Brain microvascular endothelial cell (primary cell): ENCODE data around the gene ADAMTS1.

ENCODE experiments used
- DNase-seq: peaks from one replicate; pipeline ENCODE4 v3.0.0-alpha.2; 2020
- H3K27ac ChIP-seq: fragments of 250-450 bp; sonication (Bioruptor Pico); 2 replicates; pipeline ENCODE4 v1.5.1; 2020; ENCODE audit warnings: mild to moderate bottlenecking, moderate library complexity
- H3K27me3 ChIP-seq: fragments of 250-450 bp; sonication (Bioruptor Pico); replicated peaks from 2 replicates; pipeline ENCODE4 v1.5.1; 2020; ENCODE audit warnings: mild to moderate bottlenecking
- H3K36me3 ChIP-seq: fragments of 250-450 bp; sonication (Bioruptor Pico); replicated peaks from 2 replicates; pipeline ENCODE4 v1.5.1; 2020; ENCODE audit warnings: mild to moderate bottlenecking
- H3K4me3 ChIP-seq: 2 replicates; pipeline ENCODE4 v1.5.1; 2011; ENCODE audit warnings: low read depth, mild to moderate bottlenecking, control low read depth, low read length, moderate library complexity
- in situ Hi-C: cut with HindIII; loops from 2 replicates; pipeline ENCODE4 v1.10.0; 2017; ENCODE audit warnings: low sequenced_read_pairs, low pct_ligation_motif_present
- TF ChIP-seq, protein P1 (sequence below): IDR thresholded peaks from 2 replicates; pipeline ENCODE4 v1.5.1; 2011; ENCODE audit warnings: low read depth, mild to moderate bottlenecking, moderate library complexity, low read length, control low read depth, inconsistent platforms; ENCODE audit errors: missing control alignments

ADAMTS1 gene

DNA sequence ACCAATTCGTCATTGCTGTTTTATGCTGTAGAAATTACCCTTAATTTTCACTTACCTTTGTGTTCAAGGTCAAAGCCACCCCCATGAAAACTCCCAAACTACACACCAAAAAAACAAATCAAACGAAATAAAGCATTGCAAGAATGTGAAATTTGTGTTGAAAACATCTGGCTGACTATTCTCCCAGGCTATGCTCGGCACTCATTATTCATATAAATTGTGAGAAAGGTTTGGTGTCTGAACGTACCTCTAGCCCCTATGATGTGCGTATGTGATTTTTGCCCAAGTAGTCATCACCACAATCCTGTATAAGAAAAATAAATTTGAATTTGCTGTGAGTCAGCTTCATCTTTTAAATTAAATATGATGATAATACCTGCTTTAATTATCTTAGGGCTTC, 34.9 kb downstream of the ADAMTS1 start:
- H3K4me3 ChIP-seq: no peak overlapping the region
- H3K36me3 ChIP-seq: no peaks in the 10 kb centered on the region
- no peaks in the 10 kb centered on the region for H3K27me3 ChIP-seq
- in situ Hi-C loops: no loop called here
- TF ChIP-seq, protein P1, sequence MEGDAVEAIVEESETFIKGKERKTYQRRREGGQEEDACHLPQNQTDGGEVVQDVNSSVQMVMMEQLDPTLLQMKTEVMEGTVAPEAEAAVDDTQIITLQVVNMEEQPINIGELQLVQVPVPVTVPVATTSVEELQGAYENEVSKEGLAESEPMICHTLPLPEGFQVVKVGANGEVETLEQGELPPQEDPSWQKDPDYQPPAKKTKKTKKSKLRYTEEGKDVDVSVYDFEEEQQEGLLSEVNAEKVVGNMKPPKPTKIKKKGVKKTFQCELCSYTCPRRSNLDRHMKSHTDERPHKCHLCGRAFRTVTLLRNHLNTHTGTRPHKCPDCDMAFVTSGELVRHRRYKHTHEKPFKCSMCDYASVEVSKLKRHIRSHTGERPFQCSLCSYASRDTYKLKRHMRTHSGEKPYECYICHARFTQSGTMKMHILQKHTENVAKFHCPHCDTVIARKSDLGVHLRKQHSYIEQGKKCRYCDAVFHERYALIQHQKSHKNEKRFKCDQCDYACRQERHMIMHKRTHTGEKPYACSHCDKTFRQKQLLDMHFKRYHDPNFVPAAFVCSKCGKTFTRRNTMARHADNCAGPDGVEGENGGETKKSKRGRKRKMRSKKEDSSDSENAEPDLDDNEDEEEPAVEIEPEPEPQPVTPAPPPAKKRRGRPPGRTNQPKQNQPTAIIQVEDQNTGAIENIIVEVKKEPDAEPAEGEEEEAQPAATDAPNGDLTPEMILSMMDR: no peak
- no peak for DNase-seq
- no peak overlapping the region for H3K27ac ChIP-seq

DNA sequence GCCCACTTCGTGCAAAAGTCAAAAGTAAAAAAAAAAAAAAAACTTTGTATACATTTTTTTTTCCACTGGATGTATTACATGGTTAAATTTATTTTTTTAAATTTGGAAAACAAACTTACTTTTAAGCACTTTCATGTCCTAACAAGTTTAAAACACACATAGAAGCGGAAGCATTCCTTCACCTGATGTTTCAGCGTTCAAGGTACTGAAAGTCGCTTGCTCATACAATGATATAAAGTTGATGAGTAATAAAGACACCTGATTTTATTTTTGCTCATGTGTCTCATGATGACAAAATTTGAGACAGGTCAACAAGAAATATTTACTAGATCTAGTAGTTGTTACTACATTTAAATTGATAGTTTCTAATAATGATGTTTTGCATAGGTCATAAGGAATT, 35.5 kb downstream of the ADAMTS1 start:
- TF ChIP-seq, protein P1: no peak
- H3K36me3 ChIP-seq: no peaks in the 10 kb centered on the region
- H3K27me3 ChIP-seq: no peaks in the 10 kb centered on the region
- no peak overlapping the region for H3K4me3 ChIP-seq
- no peak overlapping the region for H3K27ac ChIP-seq
- no peak for DNase-seq
- in situ Hi-C loops: no loop called here

DNA sequence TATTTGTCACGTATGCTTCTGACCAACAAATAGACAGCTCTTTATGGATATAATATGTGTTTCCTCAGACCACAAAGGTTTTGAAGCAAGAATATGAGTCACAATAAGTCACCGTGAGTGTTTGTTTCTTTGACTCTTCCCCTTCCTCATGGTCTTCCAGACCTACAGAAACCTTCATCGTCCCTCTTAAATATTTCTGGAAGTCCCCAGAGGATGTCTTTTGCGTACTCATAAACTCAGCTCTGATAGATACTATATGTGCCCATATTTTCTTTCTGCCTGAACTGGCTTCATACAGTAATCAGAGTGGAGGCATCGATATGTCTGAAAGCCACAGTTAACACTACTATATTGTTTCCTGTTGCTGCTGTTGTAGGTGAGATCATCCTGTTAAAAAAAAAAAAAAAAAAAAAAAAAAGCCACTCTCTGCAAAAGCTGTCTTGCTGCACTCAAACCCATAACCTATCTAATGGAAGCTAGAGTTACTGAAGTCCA, 38.4 kb downstream of the ADAMTS1 start:
- H3K27me3 ChIP-seq: no peaks in the 10 kb centered on the region
- TF ChIP-seq, protein P1: no peak
- no peaks in the 10 kb centered on the region for H3K36me3 ChIP-seq
- DNase-seq: peak; percentile 42
- H3K4me3 ChIP-seq: no peak overlapping the region
- H3K27ac ChIP-seq: no peak overlapping the region
- in situ Hi-C loops: no loop called here

DNA sequence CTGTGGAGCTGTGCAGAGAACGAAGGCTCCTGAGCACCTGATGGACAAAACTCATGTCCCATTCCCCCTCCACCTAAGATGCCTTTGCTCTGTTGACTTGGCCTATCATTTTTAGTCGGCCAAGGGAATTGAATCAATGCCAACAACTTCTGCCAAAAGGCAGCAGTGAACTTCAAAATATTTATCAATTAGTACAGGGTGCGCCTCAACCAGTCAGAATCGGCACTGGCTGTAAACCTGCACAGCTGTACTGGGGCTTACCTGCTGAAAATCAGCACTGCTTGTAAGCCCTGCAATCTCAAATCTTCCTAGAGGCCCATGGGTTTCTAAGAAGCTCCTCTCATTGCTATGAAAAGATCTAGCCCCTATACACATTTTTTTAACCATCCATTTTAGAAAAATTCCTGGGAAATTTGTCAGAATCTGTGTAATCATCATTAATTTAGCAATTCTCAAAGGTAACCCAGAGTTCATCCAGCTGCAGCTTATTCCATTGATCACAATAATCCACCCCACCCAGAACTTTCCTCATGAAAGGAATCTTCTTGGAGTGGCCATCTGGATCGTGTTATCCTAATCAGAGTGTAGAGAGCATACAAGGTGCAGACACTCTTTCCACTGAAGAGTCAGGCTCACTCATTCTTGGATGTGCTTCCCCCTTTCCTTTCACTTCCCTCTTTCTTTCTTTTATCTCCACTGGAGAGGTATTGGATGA, 40.2 kb downstream of the ADAMTS1 start:
- in situ Hi-C loops: no loop called here
- Histone ChIP-seq H3K36me3 (no peaks in the 10 kb centered on the region), H3K27ac (no peak overlapping the region), H3K4me3 (no peak overlapping the region), H3K27me3 (no peaks in the 10 kb centered on the region)
- TF ChIP-seq, protein P1: no peak
- DNase-seq: no peak

DNA sequence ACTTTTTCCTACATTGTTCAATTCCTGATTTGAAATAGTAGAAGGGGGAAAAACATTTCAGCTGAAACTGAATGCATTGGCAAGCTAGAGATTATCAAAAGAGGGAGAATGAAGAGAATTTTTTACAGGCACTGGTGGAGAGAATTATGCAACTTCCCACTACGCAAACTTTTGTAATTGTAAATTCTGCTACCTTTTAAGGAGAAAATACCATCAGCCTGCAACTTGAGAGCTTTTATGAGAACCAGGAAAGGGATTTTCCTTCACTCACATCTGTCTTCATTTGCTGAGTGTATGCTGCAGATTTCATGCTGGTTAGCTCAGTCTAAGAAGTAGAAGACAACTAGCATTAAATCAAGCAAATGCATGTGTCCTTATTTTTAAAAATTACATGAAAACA, 43.7 kb downstream of the ADAMTS1 start:
- no peak overlapping the region for H3K4me3 ChIP-seq
- in situ Hi-C loops: no loop called here
- peak overlapping the region; percentile 71 for H3K27ac ChIP-seq

More for the DNA sequence above, 43.7 kb downstream of the ADAMTS1 start:
- H3K36me3 ChIP-seq: no peaks in the 10 kb centered on the region
- no peaks in the 10 kb centered on the region for H3K27me3 ChIP-seq
- TF ChIP-seq, protein P1: no peak
- peak; percentile 48 for DNase-seq
